HG02870 (cell line): ENCODE data around the gene LZTS2.
"Not testable (repeated sequence)": the region's sequence is repeated elsewhere in the genome, so short reads cannot be mapped to it uniquely, and the experiment has no call there.

Experiments
- ATAC-seq: cut with Tn5 transposase; IDR thresholded peaks from one replicate; pipeline ENCODE4 v1.9.1; 2021; ENCODE audit warnings: mild to moderate bottlenecking, moderate library complexity; ENCODE audit not compliant: unreplicated experiment

LZTS2 gene

GRCh38 chr10:100999742-101000126 is at the start of gene LZTS2:
Gene LZTS2, plus strand, starts transcription at chr10:100999808. Its CDS starts 2,731 bp downstream, at chr10:101002539.
- no peak for ATAC-seq

GRCh38 chr10:100960251-100960650 is 39.4 kb upstream of the LZTS2 start:
- no peak for ATAC-seq

GRCh38 chr10:100962351-100963080 is 37.1 kb upstream of the LZTS2 start:
- ATAC-seq: no peak

GRCh38 chr10:100963826-100964225 is 35.8 kb upstream of the LZTS2 start:
- ATAC-seq: no peak

GRCh38 chr10:100965820-100966219 is 33.8 kb upstream of the LZTS2 start:
- no peak for ATAC-seq

GRCh38 chr10:100966887-100967286 is 32.7 kb upstream of the LZTS2 start:
- no peak for ATAC-seq

GRCh38 chr10:100967332-100967731 is 32.3 kb upstream of the LZTS2 start:
- no peak for ATAC-seq

GRCh38 chr10:100968062-100968736 is 31.4 kb upstream of the LZTS2 start:
- no peak for ATAC-seq

GRCh38 chr10:100968863-100969186 is 30.8 kb upstream of the LZTS2 start:
- ATAC-seq: no peak

GRCh38 chr10:100969187-100970075 is 30.2 kb upstream of the LZTS2 start, which contains the start of gene SEMA4G:
Gene SEMA4G, plus strand, starts transcription at chr10:100969504. Its CDS starts 3,409 bp downstream, at chr10:100972913.
- no peak for ATAC-seq

GRCh38 chr10:100970076-100970913 is 29.3 kb upstream of the LZTS2 start:
- ATAC-seq: no peak

- no peak for ATAC-seq
Observed at GRCh38 chr10:100970914-100971811, 28.4 kb upstream of the LZTS2 start.

- ATAC-seq: no peak
Observed at GRCh38 chr10:100972115-100972903, 27.3 kb upstream of the LZTS2 start.

GRCh38 chr10:100972904-100973535 is 26.6 kb upstream of the LZTS2 start:
- ATAC-seq: no peak

- ATAC-seq: not testable (repeated sequence)
Observed at GRCh38 chr10:100975397-100975796, 24.2 kb upstream of the LZTS2 start.

GRCh38 chr10:100976906-100977305 is 22.7 kb upstream of the LZTS2 start:
- ATAC-seq: no peak

GRCh38 chr10:100977436-100977835 is 22.2 kb upstream of the LZTS2 start:
- ATAC-seq: no peak
